ENCODE results near the gene NPM1. TPM values are rescaled to one million over a fixed set of nuclear protein-coding genes. Genes with fewer than 3 reads are reported as not detected.

The NPM1 gene
- total RNA-seq, 1 experiment from 2014 or later = 3,122 TPM

DNA sequence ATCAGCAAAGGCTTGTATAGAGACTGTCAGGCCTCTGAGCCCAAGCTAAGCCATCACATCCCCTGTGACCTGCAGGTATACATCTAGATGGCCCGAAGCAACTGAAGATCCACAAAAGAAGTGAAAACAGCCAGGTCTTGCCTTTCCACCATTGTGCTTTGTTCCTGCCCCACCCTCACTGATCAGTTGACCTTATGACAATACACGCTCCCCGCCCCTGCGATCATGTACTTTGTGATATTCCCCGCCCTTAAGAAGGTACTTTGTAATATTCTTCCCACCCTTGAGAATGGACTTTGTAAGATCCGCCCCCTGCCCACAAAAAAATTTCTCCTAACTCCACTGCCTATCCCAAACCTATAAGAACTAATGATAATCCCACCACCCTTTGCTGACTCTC is 18.6 kb upstream of the NPM1 start:
- Histone ChIP-seq H2BK15ac (ENCODE audit: low read depth, low read length) (no peak overlapping the region), H4K91ac (ENCODE audit: insufficient read length, low read depth, low read length) (no peak overlapping the region), H2AK5ac (ENCODE audit: insufficient read length, low read length) (no peak overlapping the region), H4K8ac (replicated peaks; ENCODE audit: insufficient read length, low read depth, low read length) (no peak overlapping the region), H2BK12ac (ENCODE audit: insufficient read length, low read depth, low read length) (no peak overlapping the region), H2BK5ac (ENCODE audit: insufficient read length, low read length) (no peak overlapping the region), H3K79me2 (ENCODE audit: insufficient read depth, low read length) (no peaks in the 10 kb centered on the region), H3K4me2 (ENCODE audit: insufficient read depth, insufficient read length, low read length) (no peak overlapping the region), H3K9ac (ENCODE audit: extremely low read depth, insufficient read length, low read length) (no peak overlapping the region), H3K14ac (ENCODE audit: insufficient read depth, low read length) (no peak overlapping the region), H3K18ac (ENCODE audit: insufficient read length, low read depth, low read length) (no peak overlapping the region), H3K23ac (ENCODE audit: insufficient read length, low read depth, low read length) (no peak overlapping the region), H3K9me3 (ENCODE audit: control insufficient read depth, low read depth, low read length) (no peaks in the 10 kb centered on the region), H3K4ac (ENCODE audit: low read depth, low read length) (no peak overlapping the region), H4K20me1 (ENCODE audit: control insufficient read depth, insufficient read depth, insufficient read length) (no peaks in the 10 kb centered on the region), H4K5ac (ENCODE audit: insufficient read length, low read depth, low read length) (no peak overlapping the region), H3K4me1 (ENCODE audit: insufficient read depth, low read length) (no peaks in the 10 kb centered on the region), H3K56ac (ENCODE audit: insufficient read length, low read depth, low read length) (no peak overlapping the region), H3T11ph (ENCODE audit: low read length) (no peak overlapping the region), H3K79me1 (ENCODE audit: insufficient read depth, low read depth, low read length, poor library complexity, severe bottlenecking) (no peaks in the 10 kb centered on the region), H3K27me3 (ENCODE audit: insufficient read depth, low read length) (no peaks in the 10 kb centered on the region), H3K23me2 (ENCODE audit: insufficient read length, low read depth, low read length, poor library complexity, severe bottlenecking) (no peaks in the 10 kb centered on the region), H3K27ac (ENCODE audit: insufficient read length, low read depth, low read length) (no peak overlapping the region), H2BK120ac (ENCODE audit: low read depth, low read length, poor library complexity, severe bottlenecking) (no peak overlapping the region), H2AFZ (ENCODE audit: low read length) (no peak overlapping the region), H2BK20ac (ENCODE audit: low read depth, low read length, poor library complexity, severe bottlenecking) (no peak overlapping the region)
- Mint-ChIP-seq H3K4me3 (no peak overlapping the region), H3K27ac (no peak overlapping the region), H3K36me3 (ENCODE audit: insufficient read depth in 1 of 3, low read depth in 3 of 3) (no peaks in the 10 kb centered on the region), H3K4me1 (no peaks in the 10 kb centered on the region), H3K27me3 (ENCODE audit: low read depth) (peaks cover 5% of the 10 kb centered on the region), H3K9me3 (no peaks in the 10 kb centered on the region)
- no peak for TF ChIP-seq CTCF (conservative IDR thresholded peaks at IDR 0.05)
- no CpG with 5 or more reads among the region's 6 CpGs for WGBS (ENCODE audit: extremely low coverage, insufficient read length, low lambda C conversion rate)
- DNase-seq = no peak
